Loucy (cell line): ENCODE measurements around the gene PRIMA1.

Source experiments
- H2AFZ ChIP-seq: fragments of 200-600 bp; sonication (generic); 2 replicates; pipeline ENCODE4 v1.6.0; 2016; ENCODE audit warnings: antibody characterized with exemption, mild to moderate bottlenecking, low read length, moderate library complexity
- H3F3A ChIP-seq: fragments of 200-600 bp; 2 replicates; pipeline ENCODE4 v1.6.0; 2016; ENCODE audit warnings: antibody characterized with exemption, low read depth, mild to moderate bottlenecking
- H3K27me3 ChIP-seq: fragments of 200-600 bp; sonication (generic); 2 replicates; pipeline ENCODE4 v1.6.1; 2014; ENCODE audit warnings: low read length, mild to moderate bottlenecking; ENCODE audit not compliant: insufficient read depth, poor library complexity, severe bottlenecking
- H3K36me3 ChIP-seq: fragments of 200-600 bp; sonication (generic); 2 replicates; pipeline ENCODE4 v1.6.1; 2016; ENCODE audit warnings: low read length; ENCODE audit not compliant: insufficient read depth
- H3K4me1 ChIP-seq: fragments of 200-600 bp; sonication (generic); 2 replicates; pipeline ENCODE4 v1.5.1; 2014; ENCODE audit warnings: low read length, mild to moderate bottlenecking; ENCODE audit not compliant: insufficient read depth, poor library complexity, severe bottlenecking
- H3K4me2 ChIP-seq: fragments of 200-600 bp; sonication (generic); 2 replicates; pipeline ENCODE4 v1.6.0; 2014; ENCODE audit warnings: antibody characterized with exemption, low read length, low read depth, mild to moderate bottlenecking; ENCODE audit not compliant: poor library complexity, severe bottlenecking
- H3K4me3 ChIP-seq: fragments of 200-600 bp; sonication (generic); 2 replicates; pipeline ENCODE4 v1.5.1; 2014; ENCODE audit warnings: low read length, mild to moderate bottlenecking, mixed read lengths; ENCODE audit not compliant: poor library complexity, severe bottlenecking
- H3K79me2 ChIP-seq: fragments of 200-600 bp; sonication (generic); 2 replicates; pipeline ENCODE4 v1.6.1; 2014; ENCODE audit warnings: low read length; ENCODE audit not compliant: insufficient read depth
- H3K9ac ChIP-seq: fragments of 200-600 bp; sonication (generic); 2 replicates; pipeline ENCODE4 v1.6.0; 2014; ENCODE audit warnings: mild to moderate bottlenecking, low read depth, low read length, moderate library complexity; ENCODE audit not compliant: poor library complexity, severe bottlenecking
- H3K9me2 ChIP-seq: fragments of 200-600 bp; sonication (generic); replicated peaks from 2 replicates; pipeline ENCODE4 v1.6.1; 2016; ENCODE audit warnings: low read depth, low read length, mixed read lengths
- H3K9me3 ChIP-seq: fragments of 200-600 bp; sonication (generic); 2 replicates; pipeline ENCODE4 v1.6.1; 2014; ENCODE audit warnings: mild to moderate bottlenecking, antibody characterized with exemption, low read length, low read depth; ENCODE audit not compliant: insufficient read depth
- H4K20me1 ChIP-seq: fragments of 200-600 bp; sonication (generic); 2 replicates; pipeline ENCODE4 v1.6.0; 2014; ENCODE audit warnings: antibody characterized with exemption, low read length, mild to moderate bottlenecking; ENCODE audit not compliant: insufficient read depth, poor library complexity, severe bottlenecking
- EZH2phosphoT487 ChIP-seq: fragments of 200-600 bp; IDR thresholded peaks from 2 replicates; pipeline ENCODE4 v1.6.1; 2018; ENCODE audit warnings: antibody characterized with exemption, mild to moderate bottlenecking, moderate library complexity, borderline replicate concordance
- TF ChIP-seq, protein P1 (sequence below): fragments of 200-600 bp; sonication (generic); conservative IDR thresholded peaks from 2 replicates; pipeline ENCODE4 v1.5.1; 2014; ENCODE audit warnings: mild to moderate bottlenecking, antibody characterized with exemption, low read length

PRIMA1 gene

DNA sequence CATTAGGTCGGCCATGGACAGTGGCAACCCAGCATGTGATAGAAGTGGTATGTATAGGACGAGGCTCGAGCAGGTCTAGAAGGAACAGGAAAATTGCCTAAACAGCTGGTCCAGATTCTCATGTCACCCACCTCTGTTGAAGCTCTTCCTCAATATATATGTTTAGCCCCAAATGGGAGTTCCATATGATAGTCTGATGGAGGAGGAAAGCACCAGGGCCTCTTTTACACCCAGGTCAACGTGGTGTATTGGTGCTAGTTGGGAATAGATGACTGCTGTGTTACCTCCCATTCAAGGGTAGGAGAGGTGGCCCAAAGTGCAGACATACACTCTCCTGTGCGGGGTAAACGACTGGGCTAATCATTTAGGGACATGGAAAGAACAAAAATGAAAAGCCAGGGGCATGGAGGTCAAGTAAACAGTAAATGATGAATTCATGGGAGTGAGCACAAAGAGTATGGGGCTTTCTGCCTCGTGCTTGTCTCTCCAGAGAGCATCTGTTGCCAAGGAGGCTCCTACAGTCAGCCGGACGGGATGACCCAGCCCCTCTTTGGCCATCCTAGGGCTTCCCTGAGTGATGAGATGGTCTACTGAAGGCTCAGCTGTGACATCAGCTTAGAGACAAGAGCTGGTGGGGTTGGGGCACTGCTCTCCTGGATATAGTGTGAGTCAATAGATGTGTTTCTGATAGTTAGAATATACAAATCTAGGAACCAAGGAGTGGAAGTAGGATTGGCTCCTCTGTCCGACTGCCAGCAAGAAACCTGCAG is 5.5 kb upstream of the PRIMA1 start:
- TF ChIP-seq, protein P1, sequence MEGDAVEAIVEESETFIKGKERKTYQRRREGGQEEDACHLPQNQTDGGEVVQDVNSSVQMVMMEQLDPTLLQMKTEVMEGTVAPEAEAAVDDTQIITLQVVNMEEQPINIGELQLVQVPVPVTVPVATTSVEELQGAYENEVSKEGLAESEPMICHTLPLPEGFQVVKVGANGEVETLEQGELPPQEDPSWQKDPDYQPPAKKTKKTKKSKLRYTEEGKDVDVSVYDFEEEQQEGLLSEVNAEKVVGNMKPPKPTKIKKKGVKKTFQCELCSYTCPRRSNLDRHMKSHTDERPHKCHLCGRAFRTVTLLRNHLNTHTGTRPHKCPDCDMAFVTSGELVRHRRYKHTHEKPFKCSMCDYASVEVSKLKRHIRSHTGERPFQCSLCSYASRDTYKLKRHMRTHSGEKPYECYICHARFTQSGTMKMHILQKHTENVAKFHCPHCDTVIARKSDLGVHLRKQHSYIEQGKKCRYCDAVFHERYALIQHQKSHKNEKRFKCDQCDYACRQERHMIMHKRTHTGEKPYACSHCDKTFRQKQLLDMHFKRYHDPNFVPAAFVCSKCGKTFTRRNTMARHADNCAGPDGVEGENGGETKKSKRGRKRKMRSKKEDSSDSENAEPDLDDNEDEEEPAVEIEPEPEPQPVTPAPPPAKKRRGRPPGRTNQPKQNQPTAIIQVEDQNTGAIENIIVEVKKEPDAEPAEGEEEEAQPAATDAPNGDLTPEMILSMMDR, result no peak
- TF ChIP-seq EZH2phosphoT487, result no peak
- Histone ChIP-seq H3K9me2 (no peaks in the 10 kb centered on the region), H3K4me2 (no peak overlapping the region), H3K79me2 (no peaks in the 10 kb centered on the region), H3K36me3 (no peaks in the 10 kb centered on the region), H3K4me1 (no peaks in the 10 kb centered on the region), H3K9ac (no peak overlapping the region), H4K20me1 (no peaks in the 10 kb centered on the region), H3K4me3 (no peak overlapping the region), H3F3A (no peaks in the 10 kb centered on the region), H3K27me3 (no peaks in the 10 kb centered on the region), H3K9me3 (no peaks in the 10 kb centered on the region; the same call in 1 of the 2 replicates), H2AFZ (no peak overlapping the region)

DNA sequence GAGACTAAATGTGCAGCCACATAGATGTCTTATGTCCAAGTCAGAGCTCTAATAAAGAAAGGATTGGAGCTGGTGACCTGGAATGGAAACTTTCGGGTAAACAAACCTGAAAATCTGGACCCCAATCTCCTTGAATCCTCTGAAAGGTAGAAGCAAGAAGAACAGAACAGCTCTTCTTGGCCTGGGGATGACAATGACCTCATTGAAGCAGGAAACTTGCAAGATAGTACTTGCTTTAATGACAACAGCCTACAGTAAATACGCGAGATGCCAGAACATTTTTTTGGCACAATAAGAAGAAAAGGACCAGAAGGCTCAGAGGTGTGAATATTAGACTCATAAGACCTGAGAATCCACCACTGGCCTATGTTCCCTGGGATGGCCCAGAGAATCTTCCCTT is 4.1 kb upstream of the PRIMA1 start:
- H3K36me3 ChIP-seq, result no peaks in the 10 kb centered on the region
- no peaks in the 10 kb centered on the region for H3K27me3 ChIP-seq
- TF ChIP-seq, protein P1, result no peak
- TF ChIP-seq EZH2phosphoT487, result no peak
- no peak overlapping the region for H3K4me2 ChIP-seq
- H3K4me3 ChIP-seq, result no peak overlapping the region
- no peaks in the 10 kb centered on the region for H3F3A ChIP-seq
- no peak overlapping the region for H2AFZ ChIP-seq
- H3K9me2 ChIP-seq, result no peaks in the 10 kb centered on the region
- no peaks in the 10 kb centered on the region for H4K20me1 ChIP-seq
- H3K79me2 ChIP-seq, result no peaks in the 10 kb centered on the region
- H3K9me3 ChIP-seq, result no peaks in the 10 kb centered on the region; the same call in 1 of the 2 replicates
- no peak overlapping the region for H3K9ac ChIP-seq
- no peaks in the 10 kb centered on the region for H3K4me1 ChIP-seq

DNA sequence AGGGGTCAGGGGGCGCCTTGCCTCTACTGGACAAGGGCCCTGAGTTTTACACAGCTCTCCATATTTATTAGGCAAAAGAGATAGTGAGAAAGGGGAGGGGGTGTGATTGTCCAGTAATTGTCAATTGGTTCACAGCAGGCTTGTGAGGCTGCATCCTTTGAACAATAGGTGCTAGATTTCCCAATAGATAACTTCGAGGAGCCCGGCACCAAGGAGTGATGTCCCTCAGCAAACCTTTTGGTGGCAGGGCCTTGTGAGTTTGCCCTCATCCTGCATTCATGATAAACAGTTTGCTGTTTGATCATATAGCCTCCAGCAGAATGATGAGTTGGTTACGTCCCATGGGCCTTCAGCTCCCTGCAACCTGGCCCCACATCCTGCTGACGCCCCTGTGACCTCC is 2.7 kb upstream of the PRIMA1 start:
- no peak overlapping the region for H3K4me2 ChIP-seq
- no peaks in the 10 kb centered on the region for H3F3A ChIP-seq
- no peaks in the 10 kb centered on the region for H3K9me2 ChIP-seq
- no peaks in the 10 kb centered on the region for H3K27me3 ChIP-seq
- H3K36me3 ChIP-seq, result no peaks in the 10 kb centered on the region
- H2AFZ ChIP-seq, result no peak overlapping the region
- H3K4me1 ChIP-seq, result no peaks in the 10 kb centered on the region
- TF ChIP-seq EZH2phosphoT487, result no peak
- TF ChIP-seq, protein P1, result no peak
- no peaks in the 10 kb centered on the region; the same call in 1 of the 2 replicates for H3K9me3 ChIP-seq
- H4K20me1 ChIP-seq, result no peaks in the 10 kb centered on the region
- no peak overlapping the region for H3K9ac ChIP-seq
- H3K79me2 ChIP-seq, result no peaks in the 10 kb centered on the region
- no peak overlapping the region for H3K4me3 ChIP-seq
